Body of pancreas (tissue), 4 donors: Measurements from ENCODE around the gene MAEA. TPM values are rescaled to one million over a fixed set of nuclear protein-coding genes. Genes with fewer than 3 reads are reported as not detected.

Experiments
- ATAC-seq: fragments of 150-250 bp; one replicate; pipeline ENCODE4 v1.9.1; 2016
- DNase-seq, 4 donors: peaks; one replicate each; pipeline ENCODE4 v3.0.0-alpha.2; 2019
- H3K27ac ChIP-seq, 4 donors: fragments of 200-600 bp; sonication (generic); 1 replicate in 3 of 4; 2 replicates in 1 of 4; pipeline versions ENCODE4 v1.5.1 to v1.6.1; 2016 to 2019; ENCODE audit warnings: mild to moderate bottlenecking in 1 of 4, mixed read lengths in 1 of 4, moderate library complexity in 1 of 4
- H3K27me3 ChIP-seq, 2 donors: fragments of 200-600 bp; sonication (generic); one replicate each; pipeline ENCODE4 v1.6.0; 2016; ENCODE audit warnings: mild to moderate bottlenecking in 1 of 2
- H3K36me3 ChIP-seq, 2 donors: fragments of 200-600 bp; sonication (generic); replicated peaks in 1 of 2; 2 replicates each; pipeline ENCODE4 v1.5.1; 2016; ENCODE audit warnings: low read depth in 2 of 2; ENCODE audit not compliant: insufficient read depth in 1 of 2
- H3K4me1 ChIP-seq: fragments of 200-600 bp; sonication (generic); one replicate; pipeline ENCODE4 v1.6.0; 2016
- H3K4me3 ChIP-seq, 2 donors: fragments of 200-600 bp; sonication (generic); 1 replicate in 1 of 2; 2 replicates in 1 of 2; pipeline ENCODE4 v1.5.1; 2016 to 2019
- H3K9me3 ChIP-seq, 3 donors: fragments of 200-600 bp; sonication (generic); 1 replicate in 2 of 3; 2 replicates in 1 of 3; pipeline ENCODE4 v1.5.1; 2016
- POLR2A ChIP-seq, 3 donors: fragments of 450-650 bp; IDR thresholded peaks; one replicate each; pipeline ENCODE4 v1.6.1; 2016; ENCODE audit warnings: antibody characterized with exemption in 3 of 3, mild to moderate bottlenecking in 2 of 3
- WGBS, 2 donors: methylation state at CpG; one replicate each; pipeline ENCODE4 v1.1.5; 2017; 5-methylcytosine and 5-hydroxymethylcytosine counted together
- intact Hi-C: fragments of 100-400 bp; cut with DNase I; formaldehyde crosslinking; loops from one replicate; pipeline ENCODE4 v1.15.1; 2023
- total RNA-seq, 2 donors: library from RNA; depleted of rRNA; stranded (reverse); fragments of >200 nt; gene quantifications; one replicate each; pipeline ENCODE4 v1.1.0, GENCODE V29; 2016
- TF ChIP-seq, protein P1 (sequence below), 7 experiments: fragments of 450-650 bp in 4 of 7; fragments of 200-600 bp in 3 of 7; sonication (generic) in 3 of 7; IDR thresholded peaks; one replicate each; pipeline ENCODE4 v1.5.1; 2016 to 2019; ENCODE audit warnings: antibody characterized with exemption in 7 of 7

Gene MAEA
- total RNA-seq, 2 donors from 2014 or later: 68.7 to 88.0 TPM

- Histone ChIP-seq H3K4me3 (no peak overlapping the region), H3K4me1 (no peaks in the 10 kb centered on the region), H3K27me3 (no peaks in the 10 kb centered on the region), H3K27ac (no peak overlapping the region), H3K36me3 (no peaks in the 10 kb centered on the region), H3K9me3 (no peaks in the 10 kb centered on the region)
- intact Hi-C loops: no loop called here
- 81 to 82% methylated on average over 15 of the region's 15 CpGs for WGBS, 2 donors
- ATAC-seq: no peak
- DNase-seq: no peak
- TF ChIP-seq POLR2A (IDR thresholded peaks at IDR 0.05): no peak
- TF ChIP-seq, protein P1, sequence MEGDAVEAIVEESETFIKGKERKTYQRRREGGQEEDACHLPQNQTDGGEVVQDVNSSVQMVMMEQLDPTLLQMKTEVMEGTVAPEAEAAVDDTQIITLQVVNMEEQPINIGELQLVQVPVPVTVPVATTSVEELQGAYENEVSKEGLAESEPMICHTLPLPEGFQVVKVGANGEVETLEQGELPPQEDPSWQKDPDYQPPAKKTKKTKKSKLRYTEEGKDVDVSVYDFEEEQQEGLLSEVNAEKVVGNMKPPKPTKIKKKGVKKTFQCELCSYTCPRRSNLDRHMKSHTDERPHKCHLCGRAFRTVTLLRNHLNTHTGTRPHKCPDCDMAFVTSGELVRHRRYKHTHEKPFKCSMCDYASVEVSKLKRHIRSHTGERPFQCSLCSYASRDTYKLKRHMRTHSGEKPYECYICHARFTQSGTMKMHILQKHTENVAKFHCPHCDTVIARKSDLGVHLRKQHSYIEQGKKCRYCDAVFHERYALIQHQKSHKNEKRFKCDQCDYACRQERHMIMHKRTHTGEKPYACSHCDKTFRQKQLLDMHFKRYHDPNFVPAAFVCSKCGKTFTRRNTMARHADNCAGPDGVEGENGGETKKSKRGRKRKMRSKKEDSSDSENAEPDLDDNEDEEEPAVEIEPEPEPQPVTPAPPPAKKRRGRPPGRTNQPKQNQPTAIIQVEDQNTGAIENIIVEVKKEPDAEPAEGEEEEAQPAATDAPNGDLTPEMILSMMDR (IDR thresholded peaks at IDR 0.05): no peak
Observed at GRCh38 chr4:1277667-1278665, 11.7 kb upstream of the MAEA start.

DNA sequence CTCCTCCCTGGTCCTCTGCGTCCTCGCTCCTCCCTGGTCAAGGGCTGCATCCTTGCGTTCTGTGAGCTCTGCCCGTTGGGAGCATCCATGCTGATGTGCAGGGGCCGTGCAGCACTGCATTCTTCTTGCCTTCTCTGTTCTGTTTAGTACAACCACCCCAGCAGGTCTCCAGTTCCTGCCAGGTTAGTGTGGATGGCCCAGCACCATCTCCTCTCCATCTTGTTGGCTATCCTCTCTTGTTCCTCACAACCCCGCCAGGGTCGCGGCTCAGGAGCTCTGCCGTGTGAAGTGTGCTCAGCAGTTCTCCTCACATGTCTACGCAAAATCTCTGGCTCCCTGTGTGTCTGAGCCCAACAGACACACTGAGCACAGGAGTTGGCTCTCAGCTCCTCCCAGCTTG lies 10.4 kb upstream of the MAEA start:
- Histone ChIP-seq H3K9me3 (no peaks in the 10 kb centered on the region), H3K4me3 (no peak overlapping the region), H3K27me3 (no peaks in the 10 kb centered on the region), H3K36me3 (no peaks in the 10 kb centered on the region), H3K27ac (no peak overlapping the region), H3K4me1 (no peaks in the 10 kb centered on the region)
- 87 to 91% methylated on average over 7 to 10 of the region's 10 CpGs for WGBS, 2 donors
- DNase-seq (no peak), ATAC-seq (no peak)
- no peak for TF ChIP-seq POLR2A (IDR thresholded peaks at IDR 0.05)
- TF ChIP-seq, protein P1 (IDR thresholded peaks at IDR 0.05): no peak
- intact Hi-C loops: no loop called here

- H3K36me3 ChIP-seq: no peaks in the 10 kb centered on the region
- no peak for DNase-seq
- intact Hi-C loops: no loop called here
- no peak for ATAC-seq
- no peak for TF ChIP-seq POLR2A (IDR thresholded peaks at IDR 0.05)
- TF ChIP-seq, protein P1 (IDR thresholded peaks at IDR 0.05): no peak
- no peak overlapping the region for H3K27ac ChIP-seq
- H3K9me3 ChIP-seq: no peaks in the 10 kb centered on the region
- H3K4me1 ChIP-seq: no peaks in the 10 kb centered on the region
- no peaks in the 10 kb centered on the region for H3K27me3 ChIP-seq
- no peak overlapping the region for H3K4me3 ChIP-seq
- 72 to 83% methylated on average over 9 of the region's 9 CpGs for WGBS, 2 donors
Observed at GRCh38 chr4:1283711-1284110, 6.0 kb upstream of the MAEA start.

DNA sequence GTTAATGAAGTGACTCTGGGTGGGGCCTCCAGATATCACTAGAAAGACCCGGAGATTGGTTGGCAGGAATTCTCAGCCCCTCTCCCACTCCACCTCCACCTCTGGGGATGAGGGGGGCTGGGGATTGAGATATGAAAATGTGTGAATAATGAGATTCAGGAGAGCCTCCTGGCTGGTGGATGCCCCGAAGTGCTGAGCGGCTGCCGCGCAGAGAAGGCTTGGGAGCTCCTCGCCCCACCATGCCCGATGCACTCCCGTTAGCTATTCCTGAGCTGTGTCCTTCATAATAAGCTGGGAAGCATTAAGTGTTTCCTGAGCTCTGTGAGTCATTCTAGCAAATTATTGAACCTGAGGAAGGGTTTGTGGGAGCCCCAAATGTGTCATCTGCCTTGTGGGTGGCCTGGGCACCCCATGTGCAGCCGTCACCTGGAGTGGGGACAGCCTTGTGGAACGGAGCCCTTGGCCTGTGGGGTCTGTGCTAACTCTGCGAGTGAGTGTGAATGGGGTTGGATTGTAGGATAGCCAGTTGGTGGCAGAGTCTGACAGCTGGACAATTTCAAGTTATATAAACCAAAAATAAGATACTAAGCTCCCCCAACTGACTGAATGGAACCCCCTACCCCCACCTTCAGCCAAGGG lies 4.4 kb upstream of the MAEA start:
- H3K27ac ChIP-seq: no peak overlapping the region
- no peak overlapping the region for H3K4me3 ChIP-seq
- TF ChIP-seq, protein P1 (IDR thresholded peaks at IDR 0.05): no peak
- no peak for TF ChIP-seq POLR2A (IDR thresholded peaks at IDR 0.05)
- peaks cover 3% of the 10 kb centered on the region for H3K4me1 ChIP-seq
- intact Hi-C loops: no loop called here
- no peaks in the 10 kb centered on the region for H3K27me3 ChIP-seq
- DNase-seq (no peak), ATAC-seq (no peak)
- 75 to 87% methylated on average over 11 of the region's 11 CpGs for WGBS, 2 donors
- no peaks in the 10 kb centered on the region for H3K36me3 ChIP-seq
- H3K9me3 ChIP-seq: no peaks in the 10 kb centered on the region
